Fibroblast of pulmonary artery (primary cell): ENCODE measurements around the gene LMAN1L.
A peak's percentile ranks its signal among the peaks of the same experiment; 100 is the strongest.

Source experiments
- DNase-seq: peaks from one replicate; pipeline ENCODE4 v3.0.0-alpha.2; 2010; ENCODE audit warnings: low read depth
- H3K4me3 ChIP-seq: replicated peaks from 2 replicates; pipeline ENCODE4 v1.5.1; 2011; ENCODE audit warnings: low read depth, mild to moderate bottlenecking, control low read depth, low read length, moderate library complexity
- CTCF ChIP-seq: IDR thresholded peaks from 2 replicates; pipeline ENCODE4 v1.5.1; 2011; ENCODE audit warnings: mild to moderate bottlenecking, control low read depth, low read length, inconsistent platforms; ENCODE audit errors: missing control alignments

LMAN1L gene

GRCh38 chr15:74858369-74858740 is 45.7 kb downstream of the LMAN1L start:
- no peak for TF ChIP-seq CTCF
- DNase-seq, result no peak
- H3K4me3 ChIP-seq, result no peak overlapping the region

GRCh38 chr15:74863239-74864056 is 50.8 kb downstream of the LMAN1L start:
- no peak overlapping the region for H3K4me3 ChIP-seq
- no peak for TF ChIP-seq CTCF
- peak; percentile 8 for DNase-seq

GRCh38 chr15:74864296-74864695 is 51.7 kb downstream of the LMAN1L start:
- no peak for TF ChIP-seq CTCF
- H3K4me3 ChIP-seq, result no peak overlapping the region
- no peak for DNase-seq

GRCh38 chr15:74865316-74865715 is 52.7 kb downstream of the LMAN1L start:
- no peak overlapping the region for H3K4me3 ChIP-seq
- no peak for DNase-seq
- no peak for TF ChIP-seq CTCF

- H3K4me3 ChIP-seq, result no peak overlapping the region
- no peak for TF ChIP-seq CTCF
- peak; percentile 57 for DNase-seq
Observed at GRCh38 chr15:74866090-74866489, 53.5 kb downstream of the LMAN1L start.

GRCh38 chr15:74867466-74868038 is 54.9 kb downstream of the LMAN1L start:
- H3K4me3 ChIP-seq, result no peak overlapping the region
- no peak for DNase-seq
- no peak for TF ChIP-seq CTCF

- DNase-seq, result no peak
- no peak overlapping the region for H3K4me3 ChIP-seq
- no peak for TF ChIP-seq CTCF
Observed at GRCh38 chr15:74868059-74868458, 55.4 kb downstream of the LMAN1L start.
